Activated CD8-positive, alpha-beta memory T cell treated with anti-CD3 and anti-CD28 coated beads, Interleukin-2, amount 50 U/mL, for 1 hour (primary cell): Measurements from ENCODE around the gene FGF5.

ENCODE experiments used
- DNase-seq: peaks from one replicate; pipeline ENCODE4 v3.0.0-alpha.2; 2020; ENCODE audit errors: extremely low read depth

The FGF5 gene

GRCh38 chr4:80335554-80336358 is 69.3 kb downstream of the FGF5 start, which contains the start of gene CFAP299:
TSS of gene CFAP299 (plus strand) at chr4:80335730.
- DNase-seq = peak; percentile 4

GRCh38 chr4:80336582-80336981 is 70.1 kb downstream of the FGF5 start:
- no peak for DNase-seq

- DNase-seq = no peak
Observed at GRCh38 chr4:80340036-80340435, 73.6 kb downstream of the FGF5 start.
